ENCODE data around the gene PRIM2. TPM values are rescaled to one million over a fixed set of nuclear protein-coding genes. Genes with fewer than 3 reads are reported as not detected.

The PRIM2 gene, protein sequence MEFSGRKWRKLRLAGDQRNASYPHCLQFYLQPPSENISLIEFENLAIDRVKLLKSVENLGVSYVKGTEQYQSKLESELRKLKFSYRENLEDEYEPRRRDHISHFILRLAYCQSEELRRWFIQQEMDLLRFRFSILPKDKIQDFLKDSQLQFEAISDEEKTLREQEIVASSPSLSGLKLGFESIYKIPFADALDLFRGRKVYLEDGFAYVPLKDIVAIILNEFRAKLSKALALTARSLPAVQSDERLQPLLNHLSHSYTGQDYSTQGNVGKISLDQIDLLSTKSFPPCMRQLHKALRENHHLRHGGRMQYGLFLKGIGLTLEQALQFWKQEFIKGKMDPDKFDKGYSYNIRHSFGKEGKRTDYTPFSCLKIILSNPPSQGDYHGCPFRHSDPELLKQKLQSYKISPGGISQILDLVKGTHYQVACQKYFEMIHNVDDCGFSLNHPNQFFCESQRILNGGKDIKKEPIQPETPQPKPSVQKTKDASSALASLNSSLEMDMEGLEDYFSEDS
- total RNA-seq, result 9.5 and 11.2 TPM in 2 replicates

DNA sequence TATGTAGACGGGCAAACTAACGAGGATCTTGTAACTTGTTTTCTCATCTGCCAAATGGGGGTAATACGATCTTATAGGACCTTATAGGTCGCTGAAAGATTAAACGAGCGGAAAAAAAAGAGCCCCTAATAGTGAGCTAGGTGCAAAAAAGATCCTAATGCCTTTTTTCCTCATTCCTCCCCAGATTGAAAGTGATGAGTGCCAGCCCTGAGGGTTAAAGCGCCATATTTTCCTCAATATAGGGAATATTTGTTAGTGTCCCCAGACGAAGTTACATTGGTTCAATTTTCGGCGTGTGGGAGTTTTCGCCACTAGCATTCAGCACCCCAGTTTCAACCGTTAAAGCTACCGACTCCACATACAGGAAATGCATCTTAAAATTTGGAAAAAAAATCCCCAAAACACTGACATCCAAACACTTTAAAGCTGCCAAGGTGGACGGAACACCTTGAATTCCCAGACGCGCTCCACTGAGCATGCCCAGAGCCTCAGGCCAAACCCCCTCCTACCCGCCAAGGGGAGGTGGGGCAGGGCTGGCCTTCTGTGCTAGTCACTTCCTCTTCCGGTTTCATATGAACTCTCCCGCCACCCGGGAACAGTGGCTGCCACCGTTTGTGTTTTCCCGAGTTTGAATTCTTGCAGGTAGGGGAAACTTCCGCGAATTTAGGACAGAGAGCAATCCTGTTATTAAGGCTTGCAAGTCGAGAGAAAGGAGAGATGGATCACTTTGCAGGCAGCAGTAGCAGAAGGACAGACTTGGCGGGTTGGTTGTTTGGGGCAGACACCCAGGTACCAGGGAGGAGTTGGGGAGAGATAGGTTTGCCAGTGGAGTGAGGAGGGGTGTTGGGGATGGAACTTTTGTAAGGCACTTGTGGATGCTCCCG lies at the start of gene PRIM2:
Gene PRIM2 (plus strand): TSS at position 571 of the 884 bp plus-strand sequence. CDS start 816 bp downstream, outside the sequence.

Other genes starting within 250 kb of the PRIM2 start
- gene ZNF451, start 227.4 kb upstream of the PRIM2 start, total RNA-seq, result 14.7 and 15.8 TPM in 2 replicates
- 7.9 and 12.2 TPM in 2 replicates for gene BAG2, start 145.3 kb upstream of the PRIM2 start, total RNA-seq
- 18.7 and 18.9 TPM in 2 replicates for gene RAB23, start 95.3 kb upstream of the PRIM2 start, total RNA-seq

Measured in pericardium fibroblast (primary cell).